DMS153 (cell line): Measurements from ENCODE around the gene MYLK2.
"Not testable (repeated sequence)": the region's sequence is repeated elsewhere in the genome, so short reads cannot be mapped to it uniquely, and the experiment has no call there.

Source experiments
- DNase-seq: peaks from one replicate; lab custom pipeline; 2025; lab: John Stamatoyannopoulos, UW

Gene MYLK2

DNA sequence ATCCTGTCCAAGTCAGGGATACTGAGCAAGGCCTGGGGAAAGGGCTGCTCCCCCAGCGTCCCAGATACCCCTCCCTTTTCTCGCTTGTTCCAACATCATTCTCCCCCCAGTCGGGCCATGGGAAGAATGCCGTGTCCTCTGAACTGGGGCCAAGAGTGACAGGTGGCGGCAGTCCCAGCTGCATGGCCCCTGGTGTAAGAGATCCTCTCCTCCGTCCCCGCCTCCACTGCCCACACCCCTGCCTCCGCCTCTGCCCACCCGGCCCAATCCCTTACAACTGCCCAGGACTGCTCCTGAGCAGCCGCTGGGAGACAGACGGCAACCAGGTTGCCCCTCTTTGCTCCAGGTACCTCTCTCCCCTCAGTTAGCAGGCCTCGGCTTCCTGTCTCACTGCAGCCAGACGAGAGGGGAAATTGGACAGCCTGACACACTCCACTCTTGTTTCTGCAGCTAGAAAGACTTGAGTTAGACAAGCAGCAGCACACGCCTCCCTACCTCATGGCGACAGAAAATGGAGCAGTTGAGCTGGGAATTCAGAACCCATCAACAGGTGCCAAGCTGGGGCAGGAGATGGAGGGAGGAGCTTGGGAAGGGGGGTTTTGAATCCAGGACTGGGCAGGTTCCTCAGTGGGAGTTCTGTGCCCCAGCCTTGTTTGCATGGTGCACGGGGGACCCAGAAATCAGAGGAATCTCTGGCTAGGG, at the start of gene MYLK2:
TSS of gene MYLK2 (plus strand) at position 274 of the 702 bp plus-strand sequence. CDS start at position 499, 225 bp downstream.
- DNase-seq, result no peak

DNA sequence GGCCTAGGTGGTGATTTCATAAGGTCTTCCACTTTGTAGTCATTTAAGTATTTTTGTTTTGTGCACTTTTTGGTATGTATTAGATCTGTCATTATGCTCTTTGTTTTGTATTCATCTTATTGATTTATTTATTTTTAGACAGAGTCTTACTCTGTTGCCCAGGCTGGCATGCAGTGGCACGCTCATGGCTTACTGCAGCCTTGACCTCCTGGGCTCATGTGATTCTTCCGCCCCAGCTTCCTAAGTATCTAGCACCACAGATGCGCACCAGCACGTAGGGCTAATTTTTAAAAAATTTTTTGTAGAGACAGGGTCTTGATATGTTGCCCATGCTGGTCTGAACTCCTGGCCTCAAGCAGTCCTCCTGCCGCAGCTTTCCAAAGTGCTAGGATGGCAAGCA, 49.5 kb upstream of the MYLK2 start:
- DNase-seq, result no peak

DNA sequence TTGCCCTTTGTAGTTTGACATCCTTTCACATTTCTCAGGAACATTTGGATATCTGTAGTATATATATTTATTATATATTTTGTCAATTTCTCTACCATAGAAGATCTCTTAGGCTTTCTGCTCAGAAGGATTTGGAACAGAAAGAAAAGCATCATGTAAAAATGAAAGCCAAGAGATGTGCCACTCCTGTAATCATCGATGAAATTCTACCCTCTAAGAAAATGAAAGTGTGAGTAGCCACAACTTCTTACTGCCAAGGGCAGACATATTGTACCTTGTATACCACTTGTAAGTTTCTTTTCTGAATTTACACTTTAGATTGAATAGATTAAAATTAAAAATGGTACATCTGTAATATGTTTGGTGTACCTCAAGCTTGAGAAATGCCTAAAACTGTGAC, 48.9 kb upstream of the MYLK2 start:
- no peak for DNase-seq

DNA sequence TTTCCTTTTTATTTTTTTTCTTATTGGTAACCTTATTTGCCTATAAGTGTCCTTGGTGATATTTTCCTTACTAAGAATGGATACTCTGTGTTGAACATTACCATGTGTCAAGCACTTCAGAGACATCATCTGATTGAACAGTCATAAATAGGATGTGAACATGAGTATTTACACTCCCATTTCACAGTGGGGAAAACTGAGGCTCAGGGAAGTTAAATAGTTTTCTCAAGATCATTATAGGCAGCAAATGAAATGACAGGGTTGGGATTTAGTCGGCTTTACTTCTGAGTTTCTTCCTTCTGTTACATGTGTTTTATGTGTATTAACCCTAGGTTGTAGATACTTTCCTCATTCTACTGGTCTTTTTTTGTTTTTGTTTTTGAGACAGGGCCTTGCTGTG, 44.7 kb upstream of the MYLK2 start:
- DNase-seq, result no peak

DNA sequence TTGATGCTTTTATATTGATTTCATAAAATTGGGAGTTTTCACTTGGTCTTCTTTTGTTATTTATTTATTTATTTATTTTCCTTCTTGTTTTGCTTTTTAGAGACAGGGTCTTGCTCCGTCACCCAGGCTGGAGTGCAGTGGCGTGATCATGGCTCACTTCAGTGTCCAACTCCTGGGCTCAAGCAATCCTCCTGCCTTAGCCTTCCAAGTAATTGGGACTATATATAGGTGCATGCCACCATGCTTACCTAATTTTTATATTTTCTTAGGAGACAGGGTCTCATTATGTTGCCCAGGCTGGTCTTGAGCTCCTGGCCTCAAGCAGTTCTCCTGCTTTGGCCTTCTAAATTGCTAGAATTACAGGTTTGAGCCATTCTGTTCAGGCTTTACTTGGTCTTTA, 38.3 kb upstream of the MYLK2 start:
- DNase-seq, result no peak

DNA sequence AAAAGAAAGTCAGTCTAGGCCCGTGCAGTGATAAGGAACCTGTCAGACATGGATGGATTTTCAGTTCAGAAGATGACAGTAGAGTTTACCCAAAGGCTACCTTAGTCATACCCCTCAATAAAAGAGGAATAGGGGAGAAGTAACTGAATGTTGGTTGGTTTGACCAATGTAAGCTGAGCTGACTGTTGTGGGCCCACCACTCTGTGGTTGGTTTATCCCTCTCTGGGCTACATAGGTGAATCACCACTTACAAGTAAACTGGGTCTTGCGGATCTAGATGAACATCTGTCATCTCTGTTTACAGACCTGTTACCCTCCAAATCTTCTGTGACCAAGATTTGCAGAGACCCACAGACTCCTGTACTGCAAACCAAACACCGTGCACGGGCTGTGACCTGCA, 37.2 kb upstream of the MYLK2 start:
- no peak for DNase-seq

DNA sequence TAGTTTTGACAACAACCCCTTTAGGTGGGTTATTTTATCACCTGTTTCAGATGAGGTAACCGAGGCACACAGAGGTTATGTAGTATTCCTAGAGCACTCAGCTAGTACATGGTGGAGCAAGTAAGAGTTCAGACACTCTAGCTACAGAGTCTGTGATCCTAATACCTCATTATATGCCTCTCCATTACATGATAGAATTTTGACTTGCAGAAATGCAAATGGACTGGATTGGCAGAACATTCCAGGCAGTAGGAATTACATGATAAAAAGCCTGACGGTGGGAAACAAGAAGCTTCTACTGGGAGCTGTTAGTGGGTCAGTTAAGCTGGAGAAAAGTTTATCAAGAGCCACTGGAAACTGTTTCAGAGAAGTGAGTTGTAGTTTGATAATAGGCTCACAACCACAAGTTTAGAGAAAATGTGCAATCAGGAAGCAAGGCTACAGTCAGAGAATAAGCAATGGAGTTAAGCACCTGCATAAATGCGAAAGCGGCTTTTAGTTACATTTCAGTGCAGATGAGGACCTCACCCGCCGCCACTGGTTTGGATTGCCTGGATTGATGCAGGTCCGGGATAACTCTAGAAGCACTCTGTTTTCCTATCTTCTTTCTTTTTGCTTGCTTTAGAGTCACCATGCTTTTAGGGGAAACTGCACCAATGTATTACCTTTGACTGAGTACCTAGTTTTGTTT, 34.7 kb upstream of the MYLK2 start:
- DNase-seq, result no peak

DNA sequence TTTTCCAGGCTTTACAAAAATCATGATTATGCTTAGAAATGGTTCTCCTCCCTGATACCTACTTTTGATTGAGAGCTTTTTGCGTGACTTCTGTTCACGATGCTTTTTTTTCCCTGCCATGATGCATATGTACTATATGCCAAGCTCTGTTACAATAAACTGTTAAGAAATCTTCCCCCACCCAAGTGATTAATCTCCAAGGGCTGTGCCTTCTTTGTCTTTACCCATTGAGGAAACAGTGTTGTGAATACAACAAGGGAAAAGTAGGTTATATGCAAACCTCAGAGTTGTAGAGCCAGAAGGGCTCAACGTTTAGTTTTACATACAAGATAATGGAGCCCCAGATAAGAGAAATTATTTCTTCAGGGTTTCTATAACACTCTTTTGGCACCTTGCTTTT, 34.1 kb upstream of the MYLK2 start:
- no peak for DNase-seq

DNA sequence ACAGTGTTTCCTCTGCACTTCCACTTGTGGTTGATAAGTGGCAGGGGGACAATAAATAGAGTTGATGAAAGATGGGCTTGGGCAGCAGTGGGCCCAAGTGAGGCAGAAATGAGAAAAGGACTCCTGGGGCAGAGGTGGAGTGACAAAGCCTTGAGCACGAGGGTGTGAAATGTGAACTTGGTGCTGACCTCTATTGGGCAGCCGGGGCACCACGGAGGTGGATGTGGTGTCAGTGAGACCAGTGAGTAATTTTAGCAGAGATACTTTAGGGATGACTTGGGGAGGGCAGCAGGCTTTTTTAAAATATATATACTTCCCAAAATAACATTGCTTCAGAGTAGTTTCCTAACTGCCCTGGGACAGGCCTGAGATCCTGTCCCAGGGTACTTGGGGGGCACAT, 30.6 kb upstream of the MYLK2 start:
- no peak for DNase-seq

DNA sequence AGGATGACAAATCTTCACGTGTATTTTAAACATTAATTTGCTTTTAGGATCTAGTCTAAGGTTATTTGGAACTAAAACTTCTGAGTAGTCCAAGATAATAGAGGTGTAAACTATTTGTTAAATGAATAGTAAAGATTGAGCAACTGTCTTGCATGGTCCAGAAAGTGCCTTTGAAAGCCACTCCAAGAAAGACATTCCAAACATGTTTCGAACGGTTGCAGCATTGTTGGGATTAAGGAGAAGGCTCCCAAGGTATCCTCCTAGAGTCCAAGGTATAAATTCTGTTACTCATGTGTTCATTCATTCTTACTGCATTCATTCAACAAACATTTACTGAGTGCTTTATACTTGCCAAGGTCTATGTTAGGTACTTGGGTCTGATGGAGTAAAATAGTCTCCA, 28.8 kb upstream of the MYLK2 start:
- no peak for DNase-seq

DNA sequence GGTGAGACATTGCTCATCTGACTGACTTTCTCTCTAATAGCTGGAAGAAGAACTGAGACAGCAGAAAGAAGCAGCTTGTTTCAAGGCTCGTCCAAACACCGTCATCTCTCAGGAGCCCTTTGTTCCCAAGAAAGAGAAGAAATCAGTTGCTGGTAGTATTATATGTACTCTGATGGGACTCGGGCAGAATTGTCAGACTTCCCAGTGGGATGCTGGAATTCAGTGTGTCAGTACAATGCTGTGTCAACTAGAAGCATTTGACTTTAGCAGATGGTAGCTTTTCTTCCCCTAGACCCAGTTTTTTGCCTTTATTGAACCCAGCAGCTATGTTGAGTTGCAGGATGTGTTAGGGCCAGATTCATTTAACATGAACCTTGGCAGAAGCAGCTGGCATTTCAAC, 21.8 kb upstream of the MYLK2 start:
- DNase-seq, result no peak

DNA sequence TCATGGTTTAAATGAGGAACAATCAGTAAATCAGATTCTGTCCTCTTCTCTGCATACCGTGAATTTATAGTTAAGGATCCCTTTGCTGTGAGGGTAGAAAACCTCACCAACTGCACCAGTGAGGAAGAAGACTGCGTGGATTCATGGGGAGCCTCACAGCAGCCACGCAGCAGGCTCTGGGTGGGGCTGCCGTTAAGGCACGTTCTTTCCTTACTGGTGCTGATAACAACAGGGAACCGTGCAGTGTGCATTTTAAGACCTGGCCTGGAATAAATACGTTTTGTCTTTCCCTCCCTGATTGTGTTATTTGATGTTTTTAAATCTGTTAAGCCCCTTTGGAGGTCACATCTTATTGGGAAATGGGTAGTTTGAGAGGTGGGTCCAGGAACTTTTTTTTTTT, 17.6 kb upstream of the MYLK2 start:
- DNase-seq, result no peak

DNA sequence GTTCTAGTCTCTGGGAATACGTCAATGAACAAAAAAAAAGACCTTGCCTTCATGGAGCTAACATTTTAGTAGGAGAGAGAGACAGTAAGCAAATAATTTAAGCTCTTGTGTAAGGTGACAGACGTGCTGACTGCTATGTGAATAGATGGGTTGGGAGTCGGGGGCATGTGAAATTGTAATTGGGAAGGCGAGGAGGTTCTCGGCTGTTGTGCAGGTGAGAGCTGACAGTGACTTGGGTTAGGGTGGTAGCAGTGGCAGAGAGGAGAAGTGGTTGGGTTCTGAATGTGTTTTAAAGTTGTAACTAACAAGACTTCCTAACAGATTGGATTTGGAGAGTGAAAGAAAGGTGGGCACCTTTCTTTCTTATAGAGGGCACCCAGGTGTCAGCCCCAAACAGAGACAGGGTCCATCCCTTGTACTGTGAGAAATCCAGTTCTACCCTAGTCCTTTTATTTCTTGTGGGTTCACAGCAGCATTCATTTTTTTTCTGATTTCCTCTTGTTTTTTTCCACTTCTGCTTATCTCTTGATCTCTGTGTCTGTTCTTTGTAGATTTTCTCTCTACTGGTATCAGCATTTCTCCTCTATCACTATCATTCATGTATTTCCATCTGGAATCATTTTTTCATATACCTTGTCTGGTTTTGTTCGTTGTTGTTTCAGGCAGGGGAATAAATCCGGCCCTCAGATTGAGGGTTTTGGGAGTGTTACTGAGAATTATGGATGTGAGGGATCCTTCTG, 15.4 kb upstream of the MYLK2 start:
- DNase-seq, result no peak

DNA sequence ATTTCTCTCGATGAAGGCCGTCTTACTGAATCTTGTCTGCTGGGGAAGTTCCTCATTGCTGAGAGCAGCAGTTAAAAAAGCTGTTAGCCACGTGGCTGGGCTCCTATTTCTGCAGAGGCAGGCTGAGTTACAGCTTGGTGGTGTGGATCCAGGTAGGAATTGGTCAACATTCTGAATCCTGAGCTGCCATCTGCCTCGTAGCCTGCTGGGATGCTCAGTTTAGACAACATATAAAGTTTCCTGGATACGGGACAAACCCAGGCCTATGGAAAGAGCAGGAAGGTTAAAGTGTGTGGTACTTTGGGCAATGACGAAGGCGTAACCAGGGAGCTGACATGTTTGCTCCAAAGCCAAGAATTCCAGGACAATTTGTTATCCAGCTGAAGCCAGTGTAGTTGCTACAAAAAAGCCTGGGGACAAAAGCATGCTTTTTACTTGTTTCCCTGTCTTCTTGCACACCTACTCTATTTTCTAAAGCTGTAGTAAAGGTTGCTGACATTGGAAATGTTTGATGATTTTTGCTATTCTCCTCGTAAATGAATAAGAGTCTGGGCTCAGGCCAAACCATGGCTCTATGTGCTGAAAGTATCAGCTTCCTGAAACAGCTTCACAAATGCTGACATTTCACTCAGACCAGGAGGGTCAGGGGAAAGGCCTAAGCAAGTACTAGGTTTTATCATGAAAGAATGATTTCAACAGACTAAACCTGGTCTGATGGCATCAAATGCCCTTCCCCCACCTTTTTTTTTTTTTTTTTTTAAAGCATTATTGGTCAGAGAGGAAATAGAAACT, 12.4 kb upstream of the MYLK2 start:
- no peak for DNase-seq

DNA sequence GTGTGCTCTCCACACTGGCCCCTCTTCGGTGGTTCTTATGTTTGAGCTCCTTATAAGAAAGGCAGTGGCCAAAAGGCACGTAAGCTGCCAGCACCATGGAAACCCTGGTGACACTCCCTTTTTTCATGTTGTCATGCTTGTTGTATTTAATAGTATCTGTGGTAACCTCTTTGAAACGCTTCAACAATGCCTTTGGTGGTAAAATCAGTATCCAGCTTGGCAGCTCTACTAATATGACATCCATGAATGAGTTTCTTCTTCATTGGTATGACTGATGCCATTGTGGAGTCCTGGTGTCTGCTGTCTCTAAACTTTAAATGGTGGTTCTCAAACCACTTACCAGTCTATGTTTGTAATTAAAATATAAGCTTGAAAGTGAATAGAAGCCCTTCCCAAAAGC, 10.7 kb upstream of the MYLK2 start:
- no peak for DNase-seq

DNA sequence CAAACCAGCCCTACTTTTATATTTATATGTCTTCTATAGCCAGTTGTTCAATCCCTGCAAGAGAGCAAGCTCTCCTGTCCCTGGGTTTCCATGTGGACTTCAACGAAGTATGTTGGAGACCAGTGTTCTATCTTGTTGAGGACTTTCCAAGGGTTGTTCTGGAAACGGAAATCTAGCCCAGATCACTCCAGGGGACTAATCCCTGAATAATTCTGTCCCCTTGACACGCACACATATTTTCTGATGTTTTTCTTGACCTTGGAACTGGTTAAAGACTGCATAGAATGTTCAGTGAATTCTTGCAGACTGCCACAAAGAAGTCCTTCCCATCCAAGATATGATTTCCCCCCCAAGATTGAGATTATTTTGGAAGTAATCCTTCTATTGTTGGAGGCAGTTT, 9.5 kb upstream of the MYLK2 start:
- DNase-seq, result no peak

DNA sequence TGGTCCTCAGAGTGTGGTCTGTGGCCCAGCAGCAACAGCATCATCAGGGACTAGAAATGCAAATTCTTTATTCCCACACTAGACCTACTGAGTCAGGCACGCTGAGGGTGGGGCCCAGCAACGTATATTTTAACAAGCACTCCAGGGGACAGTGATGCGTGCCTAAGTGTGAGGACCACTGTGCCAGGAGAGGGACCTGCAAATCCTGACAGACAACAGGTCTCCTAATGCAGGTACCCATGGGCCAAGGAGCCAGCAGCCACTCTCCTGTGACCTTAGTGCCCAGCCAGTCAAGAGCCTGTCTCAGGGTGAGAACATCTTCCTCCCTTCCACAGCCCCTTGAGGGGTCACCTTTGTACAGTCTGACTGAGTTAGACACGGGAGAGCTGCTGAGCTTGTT, 8.0 kb upstream of the MYLK2 start:
- no peak for DNase-seq

DNA sequence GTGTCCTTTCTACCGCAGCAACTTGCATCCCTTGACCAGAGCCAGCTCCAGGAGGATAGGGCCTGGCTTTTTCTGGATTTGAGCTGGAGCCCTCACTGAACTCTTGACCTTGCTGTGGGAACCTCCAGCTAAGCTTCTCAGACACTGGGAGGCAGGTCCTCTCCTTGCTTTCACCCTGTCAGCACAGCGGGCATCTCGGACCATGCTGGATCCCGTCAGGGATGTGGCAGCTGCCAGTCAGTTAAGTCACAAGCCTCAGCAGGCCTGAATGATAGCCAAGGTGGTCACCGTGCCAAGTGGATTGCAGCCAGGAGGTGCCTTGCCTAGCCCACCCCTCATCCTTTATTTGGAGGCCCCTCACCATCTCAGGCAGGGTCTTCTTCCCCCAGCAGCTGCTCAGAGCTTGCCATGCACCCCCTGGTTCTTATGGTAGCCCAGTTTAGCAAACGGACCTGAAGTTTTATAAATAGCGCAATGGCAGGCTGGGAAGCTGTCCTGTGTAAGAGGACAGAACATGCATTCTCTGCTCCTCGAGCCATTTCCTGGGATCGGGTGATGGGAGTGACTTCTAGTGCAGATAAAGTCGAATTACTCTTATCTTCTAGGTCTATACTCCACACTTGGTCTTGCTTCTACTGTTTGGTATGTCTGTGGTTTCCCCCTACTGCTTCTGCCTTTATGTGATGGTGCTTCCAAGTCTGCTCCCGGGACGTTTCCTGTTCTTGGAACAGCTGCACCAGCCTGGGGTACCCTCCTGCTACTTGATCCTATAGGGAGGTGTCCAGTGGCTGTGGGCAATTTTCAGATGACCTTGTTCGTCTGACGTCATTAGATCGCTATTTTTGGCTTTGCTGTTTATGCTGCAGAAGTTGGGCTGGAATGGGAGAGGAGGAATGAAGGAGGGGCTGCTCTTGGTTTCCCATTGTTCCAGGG, 7.1 kb upstream of the MYLK2 start:
- DNase-seq, result no peak

DNA sequence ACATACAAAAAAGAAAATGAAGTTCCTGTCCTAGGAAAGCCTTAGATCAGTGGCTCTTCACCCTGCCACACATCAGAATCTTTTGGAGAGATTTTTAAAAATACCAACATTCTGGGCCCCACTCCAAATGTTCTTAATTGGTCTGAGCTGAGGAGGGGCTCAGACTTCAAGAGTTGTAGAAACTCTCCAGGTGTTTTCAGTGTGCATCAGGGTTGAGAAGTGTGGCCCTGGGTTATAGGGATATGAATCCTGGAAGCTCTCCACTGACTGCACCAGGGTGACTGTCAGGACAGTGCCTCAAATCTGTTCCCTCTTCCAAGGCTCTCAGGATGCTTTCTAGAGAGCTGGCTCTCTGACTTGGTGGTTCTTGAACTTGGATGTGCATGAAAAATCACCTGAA, 5.5 kb upstream of the MYLK2 start:
- DNase-seq, result no peak

DNA sequence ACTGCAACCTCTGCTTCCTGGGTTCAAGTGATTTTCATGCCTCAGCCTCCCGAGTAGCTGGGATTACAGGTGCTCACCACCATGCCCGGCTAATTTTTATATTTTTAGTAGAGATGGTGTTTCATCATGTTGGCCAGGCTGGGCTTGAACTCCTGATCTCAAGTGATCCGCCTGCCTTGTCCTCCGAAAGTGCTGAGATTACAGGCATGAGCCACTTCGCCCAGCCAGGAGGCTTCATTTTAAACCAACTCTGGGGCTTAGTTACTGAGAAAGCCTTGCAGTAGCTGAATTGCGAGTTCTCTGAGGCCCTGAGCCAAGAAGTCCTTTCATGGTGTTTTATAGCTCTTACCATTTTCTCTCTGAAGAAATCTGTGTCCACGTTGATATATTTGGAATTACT, 5.0 kb upstream of the MYLK2 start:
- DNase-seq, result not testable (repeated sequence)
